Astrocyte of the spinal cord (primary cell): ENCODE data around the gene APBA2.

Experiments used
- DNase-seq: peaks from one replicate; pipeline ENCODE4 v3.0.0; 2011; ENCODE audit warnings: low read depth, low spot score
- H3K4me3 ChIP-seq: 2 replicates; pipeline ENCODE4 v1.5.1; 2011; ENCODE audit warnings: low read depth, mild to moderate bottlenecking, low read length, moderate library complexity
- CTCF ChIP-seq: IDR thresholded peaks from 2 replicates; pipeline ENCODE4 v1.5.1; 2012; ENCODE audit warnings: low read depth, mild to moderate bottlenecking, low read length, inconsistent platforms
- in situ Hi-C: cut with HindIII; loops from 2 replicates; pipeline ENCODE4 v1.10.0; 2017; ENCODE audit warnings: low sequenced_read_pairs

Gene APBA2

GRCh38 chr15:29141308-29142128 is 255.7 kb downstream of the APBA2 start:
- in situ Hi-C loops = no loop called here
- H3K4me3 ChIP-seq = no peak overlapping the region
- DNase-seq = no peak
- no peak for TF ChIP-seq CTCF

GRCh38 chr15:29142129-29142747 is 256.5 kb downstream of the APBA2 start:
- in situ Hi-C loops = no loop called here
- TF ChIP-seq CTCF = no peak
- H3K4me3 ChIP-seq = no peak overlapping the region
- DNase-seq = no peak

GRCh38 chr15:29143293-29143692 is 257.5 kb downstream of the APBA2 start:
- in situ Hi-C loops = no loop called here
- TF ChIP-seq CTCF = no peak
- H3K4me3 ChIP-seq = no peak overlapping the region
- no peak for DNase-seq

- TF ChIP-seq CTCF = no peak
- in situ Hi-C loops = no loop called here
- no peak overlapping the region for H3K4me3 ChIP-seq
- DNase-seq = peak; percentile 83
These were observed 258.3 kb downstream of the APBA2 start for GRCh38 chr15:29143909-29144635.

GRCh38 chr15:29149738-29150075 is 263.9 kb downstream of the APBA2 start:
- in situ Hi-C loops = no loop called here
- TF ChIP-seq CTCF = no peak
- no peak overlapping the region for H3K4me3 ChIP-seq
- DNase-seq = no peak

- H3K4me3 ChIP-seq = no peak overlapping the region
- TF ChIP-seq CTCF = no peak
- in situ Hi-C loops = no loop called here
- no peak for DNase-seq
These were observed 265.0 kb downstream of the APBA2 start for GRCh38 chr15:29150515-29151483.
